ENCODE results near the gene CSH1.
A peak's percentile ranks its signal among the peaks of the same experiment; 100 is the strongest.

Gene CSH1

GRCh38 chr17:63855185-63855584 is 41.2 kb downstream of the CSH1 start:
- DNase-seq: no peak

DNA sequence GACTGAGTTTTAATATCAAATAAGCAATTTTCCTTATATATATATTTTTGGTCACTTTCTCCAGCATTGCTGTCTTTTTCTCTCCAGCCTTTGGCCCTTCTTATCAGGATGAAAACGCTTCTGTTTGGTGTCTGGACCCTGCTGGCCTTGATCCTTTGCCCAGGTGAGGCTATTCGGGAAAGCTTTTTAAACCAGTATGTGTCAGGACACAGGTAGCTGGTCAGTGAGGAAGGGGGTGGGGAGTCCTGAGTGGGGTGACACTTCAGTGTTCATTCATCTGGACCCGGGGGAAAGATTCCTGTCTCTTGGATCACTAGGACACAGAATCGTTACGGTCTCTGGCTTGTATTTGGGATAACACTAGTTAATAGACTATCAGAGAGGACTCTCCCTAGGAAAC is 41.7 kb downstream of the CSH1 start:
- no peak for DNase-seq

- DNase-seq: no peak
Observed at GRCh38 chr17:63853260-63853659, 43.1 kb downstream of the CSH1 start.

DNA sequence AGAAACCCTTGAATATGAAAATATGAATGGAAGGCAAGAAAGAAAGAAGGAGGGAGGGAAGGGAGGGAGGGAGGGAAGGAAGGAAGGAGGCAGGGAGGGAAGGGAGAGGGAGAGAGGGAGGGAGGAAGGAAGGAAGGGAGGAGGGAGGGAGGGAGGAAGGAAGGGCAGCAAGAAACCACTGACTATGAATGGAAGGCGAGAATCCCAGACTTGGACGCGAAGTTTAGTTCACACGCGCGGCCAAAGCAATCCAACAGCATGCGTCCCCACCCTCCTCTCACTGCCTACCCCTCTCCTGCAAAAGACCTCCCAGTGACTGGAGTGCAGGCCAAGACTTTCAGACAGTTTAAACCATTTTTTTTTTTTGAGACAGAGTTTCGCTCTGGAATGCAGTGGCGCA is 46.0 kb downstream of the CSH1 start:
- no peak for DNase-seq

DNA sequence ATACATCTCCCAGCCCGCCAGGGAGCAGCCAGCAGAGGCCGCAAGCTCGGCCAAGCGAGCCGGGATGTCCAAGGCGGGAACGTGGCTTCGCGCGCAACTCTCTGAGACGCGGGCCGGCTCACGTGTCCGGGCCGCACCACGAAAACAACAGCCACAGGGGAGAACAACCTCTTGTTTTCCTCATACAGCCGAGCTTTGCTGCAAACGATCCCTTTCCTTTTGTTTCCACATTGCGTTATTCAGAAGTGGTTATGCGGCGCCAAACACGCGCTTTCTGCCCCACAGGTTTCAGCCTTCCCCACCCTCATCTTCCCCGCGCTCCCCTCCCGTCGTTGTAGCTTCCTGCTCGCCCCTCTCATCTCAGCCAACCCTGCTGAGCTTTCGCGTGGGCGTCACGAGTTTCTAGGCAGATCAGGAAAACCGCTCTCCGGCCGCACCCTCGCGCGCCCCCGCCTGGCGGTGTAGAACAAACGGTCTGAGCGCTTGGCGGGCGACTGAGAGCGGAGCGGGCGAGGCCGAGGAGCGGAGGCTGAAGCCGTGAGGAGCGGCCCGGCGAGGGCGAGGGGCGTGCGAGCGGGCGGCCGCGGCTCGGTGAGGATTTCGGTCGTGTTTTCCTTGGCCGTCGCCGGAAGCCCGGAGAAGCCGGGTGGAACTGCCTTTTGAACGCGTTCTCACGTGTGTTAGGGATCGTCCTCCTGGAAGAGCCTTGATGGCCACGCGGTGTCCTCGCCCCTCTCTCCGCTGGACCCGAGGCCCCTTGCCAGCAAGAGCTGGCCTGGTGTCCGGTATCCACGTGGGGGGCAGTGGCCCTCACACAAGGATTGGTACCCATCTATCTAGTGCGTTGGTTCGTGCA is 47.3 kb downstream of the CSH1 start:
- DNase-seq: peak; percentile 95

GRCh38 chr17:63847525-63848249 is 48.7 kb downstream of the CSH1 start:
- no peak for DNase-seq

DNA sequence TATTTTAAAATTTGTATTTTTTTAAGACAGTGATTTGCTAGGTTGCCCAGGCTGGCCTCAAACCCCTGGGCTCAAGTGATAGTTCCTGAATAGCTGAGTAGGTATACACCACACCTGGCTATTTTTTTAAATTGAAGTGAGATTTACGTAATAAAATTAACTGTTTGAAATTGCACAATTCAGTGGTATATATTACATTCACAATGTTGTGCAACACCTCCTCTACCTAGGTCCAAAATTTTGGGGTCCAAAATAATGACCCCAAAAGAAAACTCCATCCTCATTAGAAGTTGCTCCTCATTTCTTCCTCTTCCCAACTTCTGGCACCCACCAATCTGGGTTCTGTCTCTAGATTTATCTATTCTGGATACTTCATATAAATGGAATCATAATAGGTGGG is 50.9 kb downstream of the CSH1 start:
- no peak for DNase-seq
